ENCODE measurements around the gene BTF3L4.
"Not testable (repeated sequence)": the region's sequence is repeated elsewhere in the genome, so short reads cannot be mapped to it uniquely, and the experiment has no call there.

The BTF3L4 gene

DNA sequence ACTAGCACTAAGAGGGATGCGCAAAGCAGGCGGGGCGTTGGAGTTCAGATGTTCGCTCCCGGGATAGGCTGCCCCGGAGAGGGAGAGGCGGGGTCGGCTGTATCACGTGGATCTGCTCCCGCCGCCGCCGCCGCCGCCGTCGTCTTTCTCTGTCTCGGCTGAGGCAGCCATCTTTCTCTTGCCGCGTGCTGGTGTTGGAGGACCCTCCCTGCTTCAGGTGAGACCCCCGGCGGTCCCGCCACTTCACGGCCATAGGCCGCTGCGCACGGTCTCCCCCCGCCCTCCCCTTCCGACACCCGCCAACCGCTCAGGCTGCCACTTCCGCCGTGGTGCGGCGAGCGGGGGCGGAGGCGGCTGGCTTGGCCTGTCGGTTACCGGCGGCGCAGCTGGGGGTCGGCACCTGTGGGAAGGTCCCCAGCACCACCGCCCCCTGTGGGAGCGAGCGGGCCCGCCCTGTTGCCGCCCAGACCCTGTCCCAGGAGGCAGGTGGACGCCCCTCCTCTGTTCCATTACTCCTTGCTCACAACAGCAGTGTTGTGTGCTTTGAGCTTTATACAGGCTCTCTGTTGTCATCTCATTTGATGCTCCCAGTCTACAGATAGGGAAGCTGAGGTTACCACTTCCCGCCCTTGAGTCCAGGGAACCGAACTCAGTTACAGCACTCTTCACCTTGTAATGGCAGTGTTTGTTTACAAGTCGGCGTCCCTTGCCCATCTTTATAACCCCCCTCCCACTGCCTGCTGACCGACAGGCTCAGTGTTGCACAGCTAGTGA lies at the start of gene BTF3L4:
Gene BTF3L4, plus strand, starts transcription at position 133 of the 774 bp plus-strand sequence. CDS start 3,553 bp downstream, outside the sequence.
- DNase-seq (ENCODE audit: low read depth in 2 of 2) = peak; percentile 78 to 80

- DNase-seq (ENCODE audit: low read depth in 2 of 2) = no peak
Observed at GRCh38 chr1:52007215-52008002, 48.7 kb upstream of the BTF3L4 start.

GRCh38 chr1:52008071-52008809 lies 47.9 kb upstream of the BTF3L4 start:
- no peak for DNase-seq (ENCODE audit: low read depth in 2 of 2)

DNA sequence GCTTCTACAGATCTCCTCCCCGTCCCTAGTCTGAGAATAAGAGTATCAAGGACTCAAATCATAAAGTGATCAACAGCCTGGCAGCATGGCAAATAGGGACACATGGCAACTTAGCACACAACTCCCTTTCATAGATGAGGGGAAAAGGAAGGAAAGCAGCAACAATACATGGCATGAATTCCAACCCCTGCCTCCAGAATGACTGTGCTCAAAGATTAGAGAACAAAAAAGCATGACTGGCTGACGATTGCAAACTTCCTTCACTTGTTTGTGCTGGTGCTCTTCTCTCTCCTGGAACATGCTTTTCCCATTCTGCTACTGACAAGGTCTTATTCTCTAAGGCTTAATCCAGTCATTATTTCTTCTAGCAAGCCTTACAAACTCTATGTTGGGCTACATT lies 34.0 kb upstream of the BTF3L4 start:
- no peak for DNase-seq (ENCODE audit: low read depth in 2 of 2)

- DNase-seq (ENCODE audit: low read depth in 2 of 2) = no peak
Observed at GRCh38 chr1:52026278-52026677, 29.8 kb upstream of the BTF3L4 start.

GRCh38 chr1:52028328-52028727 lies 27.8 kb upstream of the BTF3L4 start:
- DNase-seq (ENCODE audit: low read depth in 2 of 2) = no peak

- not testable (repeated sequence) for DNase-seq (ENCODE audit: low read depth in 2 of 2)
Observed at GRCh38 chr1:52028839-52029238, 27.3 kb upstream of the BTF3L4 start.

DNA sequence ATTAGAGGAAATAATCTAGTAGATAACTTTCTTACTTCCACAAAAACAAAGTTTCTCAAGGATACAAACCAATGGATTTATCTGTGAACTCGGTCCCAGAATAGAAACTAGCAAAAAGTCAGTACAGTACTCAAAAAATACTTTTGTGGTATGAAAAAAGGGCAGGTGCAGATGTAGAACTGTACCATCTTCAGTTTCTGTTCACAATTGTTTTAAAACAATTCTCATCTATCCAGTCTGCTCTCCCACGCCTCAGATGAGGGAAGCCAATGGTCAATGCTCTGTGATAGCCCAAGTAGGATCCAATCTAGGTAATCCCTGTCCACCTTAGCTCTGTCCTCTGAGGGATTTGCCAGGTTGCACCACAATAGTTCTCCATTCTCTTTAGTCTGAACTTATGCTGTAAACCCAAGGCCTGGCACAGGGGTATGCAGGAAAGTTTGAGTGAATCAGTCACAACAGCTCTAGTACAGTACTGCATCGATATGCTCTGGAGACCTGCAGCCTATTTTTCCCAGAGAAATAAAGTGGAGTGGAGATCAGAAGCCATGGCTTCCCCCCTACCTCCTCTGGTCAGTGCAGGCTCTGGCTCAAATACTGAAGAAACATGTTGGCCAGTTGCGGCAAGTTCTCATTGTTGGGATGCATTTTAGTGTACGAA lies 23.8 kb upstream of the BTF3L4 start:
- no peak for DNase-seq (ENCODE audit: low read depth in 2 of 2)

DNA sequence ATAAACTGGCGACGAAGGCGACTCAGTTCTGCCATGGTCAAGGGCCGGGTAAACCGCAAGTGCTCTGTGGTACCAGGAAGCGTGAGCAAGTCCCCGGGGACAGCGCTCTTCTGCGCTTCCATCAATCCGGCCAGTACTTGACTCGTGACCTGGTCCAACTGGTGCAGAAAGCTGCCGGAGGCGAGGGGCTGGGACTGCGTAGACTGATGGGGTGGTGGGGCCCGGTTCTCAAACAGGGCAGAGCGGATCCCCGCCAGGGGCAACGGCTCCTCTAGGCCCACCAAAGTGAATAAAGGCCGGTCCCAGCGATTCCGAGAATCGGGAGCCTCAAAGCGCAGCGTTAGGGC lies 23.3 kb upstream of the BTF3L4 start:
- no peak for DNase-seq (ENCODE audit: low read depth in 2 of 2)

DNA sequence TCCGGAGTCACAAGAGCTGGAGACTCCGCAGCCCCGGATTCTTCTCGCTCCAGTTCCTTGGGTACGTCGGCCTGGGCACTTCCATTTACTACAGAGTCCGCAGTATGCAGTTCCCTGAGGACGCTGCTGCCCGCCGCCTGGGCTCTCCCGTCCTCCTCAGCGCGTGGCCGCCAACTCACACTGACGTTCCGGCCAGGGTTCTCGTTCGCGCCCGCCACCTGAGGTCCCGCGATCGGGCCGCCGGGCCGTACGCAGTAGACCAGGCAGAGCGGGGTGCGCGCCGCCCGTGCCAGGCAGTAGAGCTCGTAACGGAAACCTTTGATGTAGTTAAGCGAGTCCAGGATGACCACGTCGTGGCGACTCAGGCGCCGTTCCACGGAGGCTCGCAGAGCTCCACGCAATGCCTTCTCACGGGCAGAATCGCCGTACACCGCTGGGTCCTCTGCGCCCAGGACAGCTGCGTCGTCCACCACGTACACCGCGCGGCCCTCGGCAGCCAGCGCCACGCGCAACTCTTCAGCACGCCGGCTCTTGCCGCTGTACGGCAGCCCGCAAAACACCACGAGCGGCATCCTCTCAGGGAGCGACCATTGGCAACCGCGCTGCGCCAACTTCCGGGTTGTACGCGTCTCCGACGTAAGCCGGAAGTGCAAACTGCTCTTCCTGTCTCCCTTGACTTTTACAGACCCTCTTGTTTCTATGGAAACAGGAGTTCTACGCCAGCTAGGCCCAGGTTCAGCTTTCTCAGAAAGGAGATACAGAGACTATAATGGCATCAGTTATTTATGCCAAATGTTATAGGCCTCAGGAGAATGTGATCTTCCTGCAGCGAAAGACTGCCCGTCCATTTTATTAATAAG lies 22.7 kb upstream of the BTF3L4 start, which contains the start of gene KTI12:
Gene KTI12, minus strand, starts transcription at position 621 of the 860 bp plus-strand sequence. Its CDS starts 49 bp downstream, at position 572.
- peak; percentile 72 to 79 for DNase-seq (ENCODE audit: low read depth in 2 of 2)

- no peak for DNase-seq (ENCODE audit: low read depth in 2 of 2)
Observed at GRCh38 chr1:52034050-52034384, 22.1 kb upstream of the BTF3L4 start.

- no peak for DNase-seq (ENCODE audit: low read depth in 2 of 2)
Observed at GRCh38 chr1:52037402-52037814, 18.7 kb upstream of the BTF3L4 start.

- no peak for DNase-seq (ENCODE audit: low read depth in 2 of 2)
Observed at GRCh38 chr1:52037909-52038308, 18.2 kb upstream of the BTF3L4 start.

GRCh38 chr1:52041551-52042185 lies 14.4 kb upstream of the BTF3L4 start:
- no peak for DNase-seq (ENCODE audit: low read depth in 2 of 2)

GRCh38 chr1:52045236-52045635 lies 10.9 kb upstream of the BTF3L4 start:
- DNase-seq (ENCODE audit: low read depth in 2 of 2) = no peak

- not testable (repeated sequence) for DNase-seq (ENCODE audit: low read depth in 2 of 2)
Observed at GRCh38 chr1:52045666-52046195, 10.4 kb upstream of the BTF3L4 start.

DNA sequence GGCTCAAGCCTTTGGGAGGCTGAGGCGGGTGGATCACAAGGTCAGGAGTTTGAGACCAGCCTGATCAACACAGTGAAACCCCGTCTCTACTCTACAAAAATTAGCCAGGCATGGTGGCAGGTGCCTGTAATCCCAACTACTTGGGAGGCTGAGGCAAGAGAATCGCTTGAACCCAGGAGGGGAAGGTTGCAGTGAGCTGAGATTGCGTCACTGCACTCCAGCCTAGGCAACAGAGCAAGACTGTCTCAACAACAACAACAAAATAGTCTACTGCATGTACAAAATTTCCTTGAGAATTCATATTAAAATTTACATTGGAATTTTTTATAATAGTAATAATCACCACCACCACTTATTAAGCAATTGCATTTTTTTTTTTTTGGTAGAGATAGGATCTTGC lies 6.8 kb upstream of the BTF3L4 start:
- not testable (repeated sequence) for DNase-seq (ENCODE audit: low read depth in 2 of 2)

DNA sequence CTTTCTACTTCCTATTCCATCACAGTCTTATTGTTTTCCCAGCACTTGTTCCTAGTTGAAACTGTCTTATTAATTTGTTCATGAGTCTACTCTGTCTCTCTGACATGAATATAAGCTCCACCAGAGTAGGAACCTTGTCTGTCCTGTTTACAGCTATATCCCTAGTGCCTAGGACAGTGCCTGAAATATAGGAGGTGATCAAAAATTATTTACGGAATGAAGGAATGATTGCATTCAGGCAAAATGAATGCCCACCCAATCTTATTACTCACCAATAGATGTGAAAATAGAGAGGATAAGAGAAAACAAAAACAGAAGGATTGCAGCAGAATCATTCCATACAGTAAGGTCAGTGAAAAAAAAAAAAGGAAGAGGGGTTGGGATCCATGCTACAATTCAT lies 2.2 kb upstream of the BTF3L4 start:
- no peak for DNase-seq (ENCODE audit: low read depth in 2 of 2)

DNA sequence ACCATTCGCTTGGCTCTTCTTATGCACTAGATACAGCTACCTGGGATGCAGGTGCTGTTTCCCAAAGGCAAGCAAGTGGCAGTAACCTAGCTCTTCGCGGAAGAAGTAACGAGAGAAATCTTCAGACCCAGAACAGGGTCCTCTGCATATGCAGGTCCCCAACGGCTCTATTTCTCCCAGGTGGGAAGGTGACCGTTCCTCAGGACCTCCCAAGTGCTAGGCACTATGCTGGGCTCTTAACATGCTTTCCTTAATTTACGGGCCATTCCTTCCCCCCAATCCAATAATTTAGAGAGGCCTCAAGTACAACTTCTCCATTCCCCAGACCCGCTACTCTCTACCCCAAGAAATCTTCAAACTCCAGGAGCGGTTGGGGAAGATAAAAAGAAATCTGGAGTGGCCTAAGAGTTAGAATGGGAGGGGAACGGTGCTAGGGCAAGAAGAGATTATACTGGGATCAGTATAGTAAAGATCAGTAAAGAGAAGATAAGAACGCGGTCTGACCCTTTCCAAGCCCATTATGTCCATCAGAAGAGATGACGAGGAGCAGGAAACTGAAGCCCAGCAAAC lies 1.5 kb upstream of the BTF3L4 start:
- DNase-seq (ENCODE audit: low read depth in 2 of 2) = no peak

All from stimulated activated CD8-positive, alpha-beta memory T cell treated with anti-CD3 and anti-CD28 coated beads, Interleukin-7, amount 100 ng/mL, for 1 hour (primary cell).